Measurements from ENCODE around the gene WWOX.
A peak's percentile ranks its signal among the peaks of the same experiment; 100 is the strongest.

Gene WWOX

GRCh38 chr16:78416400-78416799, 316.9 kb downstream of the WWOX start:
- no peak overlapping the region for H4K5ac ChIP-seq (ENCODE audit: low read length)
- H2BK15ac ChIP-seq (replicated peaks; ENCODE audit: low read depth): no peak overlapping the region
- no peaks in the 10 kb centered on the region for H3K79me2 ChIP-seq (ENCODE audit: control insufficient read depth, insufficient read depth, low read length)

GRCh38 chr16:78421181-78421708, 321.8 kb downstream of the WWOX start:
- no peak overlapping the region for H3K4ac ChIP-seq (ENCODE audit: low read depth, low read length)
- H2AK5ac ChIP-seq (ENCODE audit: low read length): no peak overlapping the region
- no peak overlapping the region for H3K4me3 ChIP-seq (ENCODE audit: low read length)
- H3K27ac ChIP-seq (ENCODE audit: low read depth, low read length): no peak overlapping the region
- H4K5ac ChIP-seq (ENCODE audit: low read length): no peak overlapping the region
- WGBS (ENCODE audit: extremely low coverage, insufficient coverage, low lambda C conversion rate): no CpG with 5 or more reads among the region's 3 CpGs
- H3K79me1 ChIP-seq (ENCODE audit: low read length): no peaks in the 10 kb centered on the region
- no peak overlapping the region for H3K4me2 ChIP-seq (ENCODE audit: low read length)
- peak; percentile 94 for DNase-seq
- no peak overlapping the region for H2BK5ac ChIP-seq (ENCODE audit: low read length)
- H3K23ac ChIP-seq (ENCODE audit: low read length): no peak overlapping the region
- no peaks in the 10 kb centered on the region for H3K79me2 ChIP-seq (ENCODE audit: control insufficient read depth, insufficient read depth, low read length)
- no peak overlapping the region for H2BK15ac ChIP-seq (replicated peaks; ENCODE audit: low read depth)
- no peak overlapping the region for H3K56ac ChIP-seq (ENCODE audit: low read length)
- no peaks in the 10 kb centered on the region for H3K4me1 ChIP-seq (ENCODE audit: control insufficient read depth, low read depth, low read length)
- H2BK120ac ChIP-seq (ENCODE audit: low read depth, low read length): no peak overlapping the region
- no peaks in the 10 kb centered on the region for H3K27me3 ChIP-seq (ENCODE audit: insufficient read depth, low read length, poor library complexity)
- H4K8ac ChIP-seq (ENCODE audit: low read depth, low read length): no peak overlapping the region
- no peak overlapping the region for H3K18ac ChIP-seq (ENCODE audit: low read length)
- H3K9ac ChIP-seq (ENCODE audit: low read length): no peak overlapping the region
- H3K36me3 ChIP-seq (ENCODE audit: control insufficient read depth, insufficient read depth, low read length): no peaks in the 10 kb centered on the region

More at GRCh38 chr16:78416400-78416799, 316.9 kb downstream of the WWOX start:
- no peak overlapping the region for H4K8ac ChIP-seq (ENCODE audit: low read depth, low read length)
- H3K27ac ChIP-seq (ENCODE audit: low read depth, low read length): no peak overlapping the region
- H3K4ac ChIP-seq (ENCODE audit: low read depth, low read length): no peak overlapping the region
- H2BK120ac ChIP-seq (ENCODE audit: low read depth, low read length): no peak overlapping the region
- no peak overlapping the region for H3K56ac ChIP-seq (ENCODE audit: low read length)
- H3K4me2 ChIP-seq (ENCODE audit: low read length): no peak overlapping the region
- H3K9ac ChIP-seq (ENCODE audit: low read length): no peak overlapping the region
- no peak overlapping the region for H3K23ac ChIP-seq (ENCODE audit: low read length)
- no peak for DNase-seq
- no peak overlapping the region for H2AK5ac ChIP-seq (ENCODE audit: low read length)
- no peak overlapping the region for H3K18ac ChIP-seq (ENCODE audit: low read length)
- no peaks in the 10 kb centered on the region for H3K79me1 ChIP-seq (ENCODE audit: low read length)
- H3K27me3 ChIP-seq (ENCODE audit: insufficient read depth, low read length, poor library complexity): no peaks in the 10 kb centered on the region
- no peak overlapping the region for H3K4me3 ChIP-seq (ENCODE audit: low read length)
- H2BK5ac ChIP-seq (ENCODE audit: low read length): no peak overlapping the region
- H3K36me3 ChIP-seq (ENCODE audit: control insufficient read depth, insufficient read depth, low read length): no peaks in the 10 kb centered on the region
- no peaks in the 10 kb centered on the region for H3K4me1 ChIP-seq (ENCODE audit: control insufficient read depth, low read depth, low read length)

GRCh38 chr16:78425281-78425680, 325.8 kb downstream of the WWOX start:
- DNase-seq: no peak
- H3K4me3 ChIP-seq (ENCODE audit: low read length): no peak overlapping the region
- no peaks in the 10 kb centered on the region for H3K27me3 ChIP-seq (ENCODE audit: insufficient read depth, low read length, poor library complexity)
- no peak overlapping the region for H4K5ac ChIP-seq (ENCODE audit: low read length)
- H3K79me1 ChIP-seq (ENCODE audit: low read length): no peaks in the 10 kb centered on the region
- no peak overlapping the region for H3K27ac ChIP-seq (ENCODE audit: low read depth, low read length)
- no peaks in the 10 kb centered on the region for H3K4me1 ChIP-seq (ENCODE audit: control insufficient read depth, low read depth, low read length)
- no peak overlapping the region for H3K23ac ChIP-seq (ENCODE audit: low read length)
- no peak overlapping the region for H2BK120ac ChIP-seq (ENCODE audit: low read depth, low read length)
- no peak overlapping the region for H3K18ac ChIP-seq (ENCODE audit: low read length)
- no peak overlapping the region for H3K56ac ChIP-seq (ENCODE audit: low read length)
- 100% methylated on average over 2 of the region's 4 CpGs for WGBS (ENCODE audit: extremely low coverage, insufficient coverage, low lambda C conversion rate)
- no peaks in the 10 kb centered on the region for H3K79me2 ChIP-seq (ENCODE audit: control insufficient read depth, insufficient read depth, low read length)
- H3K4me2 ChIP-seq (ENCODE audit: low read length): no peak overlapping the region
- H2BK15ac ChIP-seq (replicated peaks; ENCODE audit: low read depth): no peak overlapping the region
- no peak overlapping the region for H2BK5ac ChIP-seq (ENCODE audit: low read length)
- no peak overlapping the region for H3K4ac ChIP-seq (ENCODE audit: low read depth, low read length)
- H4K8ac ChIP-seq (ENCODE audit: low read depth, low read length): no peak overlapping the region
- H3K9ac ChIP-seq (ENCODE audit: low read length): no peak overlapping the region
- no peak overlapping the region for H2AK5ac ChIP-seq (ENCODE audit: low read length)
- H3K36me3 ChIP-seq (ENCODE audit: control insufficient read depth, insufficient read depth, low read length): no peaks in the 10 kb centered on the region

- H4K5ac ChIP-seq (ENCODE audit: low read length): no peak overlapping the region
- DNase-seq: no peak
- no peak overlapping the region for H2AK5ac ChIP-seq (ENCODE audit: low read length)
- H3K4me2 ChIP-seq (ENCODE audit: low read length): no peak overlapping the region
- no peaks in the 10 kb centered on the region for H3K36me3 ChIP-seq (ENCODE audit: control insufficient read depth, insufficient read depth, low read length)
- WGBS (ENCODE audit: extremely low coverage, insufficient coverage, low lambda C conversion rate): no CpG with 5 or more reads among the region's 7 CpGs
- no peaks in the 10 kb centered on the region for H3K79me2 ChIP-seq (ENCODE audit: control insufficient read depth, insufficient read depth, low read length)
- no peaks in the 10 kb centered on the region for H3K79me1 ChIP-seq (ENCODE audit: low read length)
- no peak overlapping the region for H3K23ac ChIP-seq (ENCODE audit: low read length)
- no peak overlapping the region for H4K8ac ChIP-seq (ENCODE audit: low read depth, low read length)
- no peak overlapping the region for H3K4ac ChIP-seq (ENCODE audit: low read depth, low read length)
- no peak overlapping the region for H3K27ac ChIP-seq (ENCODE audit: low read depth, low read length)
- no peaks in the 10 kb centered on the region for H3K4me1 ChIP-seq (ENCODE audit: control insufficient read depth, low read depth, low read length)
- H3K18ac ChIP-seq (ENCODE audit: low read length): no peak overlapping the region
- no peak overlapping the region for H3K9ac ChIP-seq (ENCODE audit: low read length)
- H3K4me3 ChIP-seq (ENCODE audit: low read length): no peak overlapping the region
- no peak overlapping the region for H3K56ac ChIP-seq (ENCODE audit: low read length)
- H2BK5ac ChIP-seq (ENCODE audit: low read length): no peak overlapping the region
- no peaks in the 10 kb centered on the region for H3K27me3 ChIP-seq (ENCODE audit: insufficient read depth, low read length, poor library complexity)
- H2BK15ac ChIP-seq (replicated peaks; ENCODE audit: low read depth): no peak overlapping the region
- no peak overlapping the region for H2BK120ac ChIP-seq (ENCODE audit: low read depth, low read length)
Observed at GRCh38 chr16:78425891-78426510, 326.5 kb downstream of the WWOX start.

- H4K8ac ChIP-seq (ENCODE audit: low read depth, low read length): no peak overlapping the region
- no peaks in the 10 kb centered on the region for H3K4me1 ChIP-seq (ENCODE audit: control insufficient read depth, low read depth, low read length)
- H3K9ac ChIP-seq (ENCODE audit: low read length): no peak overlapping the region
- no peak overlapping the region for H3K56ac ChIP-seq (ENCODE audit: low read length)
- H2BK120ac ChIP-seq (ENCODE audit: low read depth, low read length): no peak overlapping the region
- no peak overlapping the region for H4K5ac ChIP-seq (ENCODE audit: low read length)
- H3K4ac ChIP-seq (ENCODE audit: low read depth, low read length): no peak overlapping the region
- H3K27me3 ChIP-seq (ENCODE audit: insufficient read depth, low read length, poor library complexity): no peaks in the 10 kb centered on the region
- H2BK5ac ChIP-seq (ENCODE audit: low read length): no peak overlapping the region
- H3K4me3 ChIP-seq (ENCODE audit: low read length): no peak overlapping the region
- H3K79me2 ChIP-seq (ENCODE audit: control insufficient read depth, insufficient read depth, low read length): no peaks in the 10 kb centered on the region
- no peak overlapping the region for H3K23ac ChIP-seq (ENCODE audit: low read length)
- H3K4me2 ChIP-seq (ENCODE audit: low read length): no peak overlapping the region
- no peak for DNase-seq
- no peak overlapping the region for H3K27ac ChIP-seq (ENCODE audit: low read depth, low read length)
- H3K79me1 ChIP-seq (ENCODE audit: low read length): no peaks in the 10 kb centered on the region
- no peaks in the 10 kb centered on the region for H3K36me3 ChIP-seq (ENCODE audit: control insufficient read depth, insufficient read depth, low read length)
- no CpG with 5 or more reads among the region's 3 CpGs for WGBS (ENCODE audit: extremely low coverage, insufficient coverage, low lambda C conversion rate)
- no peak overlapping the region for H2AK5ac ChIP-seq (ENCODE audit: low read length)
- no peak overlapping the region for H3K18ac ChIP-seq (ENCODE audit: low read length)
- no peak overlapping the region for H2BK15ac ChIP-seq (replicated peaks; ENCODE audit: low read depth)
Observed at GRCh38 chr16:78428193-78428592, 328.7 kb downstream of the WWOX start.

GRCh38 chr16:78430281-78430680, 330.8 kb downstream of the WWOX start:
- Histone ChIP-seq H3K27me3 (ENCODE audit: insufficient read depth, low read length, poor library complexity) (no peaks in the 10 kb centered on the region), H2BK15ac (replicated peaks; ENCODE audit: low read depth) (no peak overlapping the region), H3K27ac (ENCODE audit: low read depth, low read length) (no peak overlapping the region), H3K4me2 (ENCODE audit: low read length) (no peak overlapping the region), H3K18ac (ENCODE audit: low read length) (no peak overlapping the region), H2BK120ac (ENCODE audit: low read depth, low read length) (no peak overlapping the region), H3K79me2 (ENCODE audit: control insufficient read depth, insufficient read depth, low read length) (no peaks in the 10 kb centered on the region), H4K5ac (ENCODE audit: low read length) (no peak overlapping the region), H3K56ac (ENCODE audit: low read length) (no peak overlapping the region), H3K4me3 (ENCODE audit: low read length) (no peak overlapping the region), H3K4ac (ENCODE audit: low read depth, low read length) (no peak overlapping the region), H4K8ac (ENCODE audit: low read depth, low read length) (no peak overlapping the region), H3K4me1 (ENCODE audit: control insufficient read depth, low read depth, low read length) (no peaks in the 10 kb centered on the region), H2BK5ac (ENCODE audit: low read length) (no peak overlapping the region), H2AK5ac (ENCODE audit: low read length) (no peak overlapping the region), H3K9ac (ENCODE audit: low read length) (no peak overlapping the region), H3K36me3 (ENCODE audit: control insufficient read depth, insufficient read depth, low read length) (no peaks in the 10 kb centered on the region), H3K23ac (ENCODE audit: low read length) (no peak overlapping the region), H3K79me1 (ENCODE audit: low read length) (no peaks in the 10 kb centered on the region)
- no peak for DNase-seq
- no CpG with 5 or more reads among the region's 4 CpGs for WGBS (ENCODE audit: extremely low coverage, insufficient coverage, low lambda C conversion rate)

Measured in mesendoderm (in vitro differentiated cells).